Colonic mucosa (tissue), 4 donors: Measurements from ENCODE around the gene CEACAM21. TPM values are rescaled to one million over a fixed set of nuclear protein-coding genes. Genes with fewer than 3 reads are reported as not detected.

Experiments used
- DNase-seq: peaks from one replicate; pipeline ENCODE4 v3.0.0-alpha.2; 2020
- H3K27ac ChIP-seq: fragments of 200-600 bp; one replicate; pipeline ENCODE4 v1.8.0; 2021
- H3K27me3 ChIP-seq: fragments of 200-600 bp; one replicate; pipeline ENCODE4 v1.8.0; 2021
- H3K36me3 ChIP-seq: fragments of 200-600 bp; one replicate; pipeline ENCODE4 v1.8.0; 2021
- H3K4me1 ChIP-seq: fragments of 200-600 bp; one replicate; pipeline ENCODE4 v1.8.0; 2021; ENCODE audit warnings: mild to moderate bottlenecking
- H3K4me3 ChIP-seq: fragments of 200-600 bp; one replicate; pipeline ENCODE4 v1.8.0; 2021
- H3K9ac ChIP-seq, 2 donors: one replicate each; pipeline ENCODE4 v1.7.0; 2013; ENCODE audit warnings: control low read depth in 2 of 2, low read depth in 2 of 2, low read length in 2 of 2
- H3K9me3 ChIP-seq: fragments of 200-600 bp; one replicate; pipeline ENCODE4 v1.8.0; 2021
- CTCF ChIP-seq: fragments of 200-600 bp; IDR thresholded peaks from one replicate; pipeline ENCODE4 v1.8.0; 2022; ENCODE audit warnings: antibody characterized with exemption, mild to moderate bottlenecking
- intact Hi-C: fragments of 100-400 bp; cut with DNase I; formaldehyde crosslinking; loops from one replicate; pipeline ENCODE4 v1.14.1; 2022
- total RNA-seq, 2 donors: library from RNA; stranded (reverse); fragmentation: NEBNext Ultra II Directional in 1 of 2; extraction: Animal tissue kit (Norgen Biotek cat#: 25700) in 1 of 2; gene quantifications; one replicate each; pipeline ENCODE4 v1.2.1, GENCODE V29; 2021
- donor health status: healthy.
- donor health status: DM: no; HTN: no; CAD: no.
- donor health status: DM: no; HTN: no; CAD: no.

The CEACAM21 gene
- total RNA-seq, 2 donors from 2014 or later, result 0.25 to 0.45 TPM

GRCh38 chr19:41627966-41628675 lies 52.2 kb downstream of the CEACAM21 start:
- Histone ChIP-seq H3K4me1 (no peaks in the 10 kb centered on the region), H3K27ac (no peak overlapping the region), H3K36me3 (no peaks in the 10 kb centered on the region), H3K9ac (no peak overlapping the region), H3K9me3 (no peaks in the 10 kb centered on the region), H3K4me3 (no peak overlapping the region), H3K27me3 (no peaks in the 10 kb centered on the region)
- TF ChIP-seq CTCF, result no peak
- intact Hi-C loops, result no loop called here
- no peak for DNase-seq

Other genes with a start within 250 kb of the CEACAM21 start
- 10 to 100 TPM in 1 of 2 donors, 1 to 10 TPM in 1; 7.7 to 14.6 TPM for gene TGFB1, start 222.2 kb upstream of the CEACAM21 start, total RNA-seq
- 10 to 100 TPM in 1 of 2 donors, 1 to 10 TPM in 1; 8.4 to 10.4 TPM for gene B9D2, start 212.0 kb upstream of the CEACAM21 start, total RNA-seq
- 1 to 10 TPM; 2.0 to 3.6 TPM for gene TMEM91, start 199.6 kb upstream of the CEACAM21 start, total RNA-seq
- gene EXOSC5, start 178.8 kb upstream of the CEACAM21 start, total RNA-seq, result 10 to 100 TPM; 11.5 to 33.5 TPM
- 10 to 100 TPM; 18.8 to 31.7 TPM for gene BCKDHA, start 178.3 kb upstream of the CEACAM21 start, total RNA-seq
- 10 to 100 TPM; 26.5 to 34.1 TPM for gene B3GNT8, start 148.8 kb upstream of the CEACAM21 start, total RNA-seq
- 10 to 100 TPM; 48.0 to 61.8 TPM for gene DMAC2, start 136.3 kb upstream of the CEACAM21 start, total RNA-seq
- gene ERICH4, start 133.0 kb upstream of the CEACAM21 start, total RNA-seq, result not detected
- not detected for gene CEACAM4, start 50.9 kb downstream of the CEACAM21 start, total RNA-seq
- 100 to 1,000 TPM; 329 to 919 TPM for gene CEACAM7, start 112.1 kb downstream of the CEACAM21 start, total RNA-seq
- gene CEACAM5, start 132.5 kb downstream of the CEACAM21 start, total RNA-seq, result 1,000 to 10,000 TPM; 2,196 to 2,217 TPM
- gene CEACAM6, start 179.4 kb downstream of the CEACAM21 start, total RNA-seq, result 100 to 1,000 TPM; 260 to 655 TPM
- 1 to 10 TPM; 1.1 to 2.8 TPM for gene CEACAM3, start 220.4 kb downstream of the CEACAM21 start, total RNA-seq